Caco-2 (cell line): ENCODE data around the gene RSPH10B. TPM values are rescaled to one million over a fixed set of nuclear protein-coding genes. Genes with fewer than 3 reads are reported as not detected.
"Not testable (repeated sequence)": the region's sequence is repeated elsewhere in the genome, so short reads cannot be mapped to it uniquely, and the experiment has no call there.

ENCODE experiments used
- BruUV-seq: library from RNA; stranded (reverse); fragments of 400-500 nt; replicated peaks from 2 replicates; lab custom pipeline; 2021; lab: Mats Ljungman, UMichigan
- CTCF ChIA-PET: fragments of 300-600 bp; sonication (Branson Sonifier 250); formaldehyde crosslinking; loops from one replicate; lab custom pipeline; 2022; ENCODE audit warnings: antibody characterized with exemption; lab: Charles Lee
- POLR2A ChIA-PET: fragments of 300-600 bp; sonication (Branson Sonifier 250); formaldehyde crosslinking; loops from one replicate; lab custom pipeline; 2022; ENCODE audit warnings: antibody characterized with exemption; lab: Charles Lee
- DNase-seq, 2 experiments: peaks; one replicate each; pipeline versions ENCODE4 v3.0.0 to v3.0.0-alpha.2; 2020 to 2022
- H3K27me3 ChIP-seq: replicated peaks from 2 replicates; pipeline ENCODE4 v1.6.0; 2011; ENCODE audit warnings: low read length; ENCODE audit not compliant: control insufficient read depth, insufficient read depth
- H3K36me3 ChIP-seq: 2 replicates; pipeline ENCODE4 v1.5.1; 2011; ENCODE audit warnings: low read length; ENCODE audit not compliant: control insufficient read depth, insufficient read depth
- H3K4me1 ChIP-seq: fragments of 250-450 bp; sonication (Bioruptor Pico); 2 replicates; pipeline ENCODE4 v1.5.1; 2020; ENCODE audit warnings: mild to moderate bottlenecking
- H3K4me3 ChIP-seq: 2 replicates; pipeline ENCODE4 v1.5.1; 2011; ENCODE audit warnings: low read depth, mild to moderate bottlenecking, control low read depth, low read length
- H3K9me3 ChIP-seq: fragments of 250-450 bp; sonication (Bioruptor Pico); 2 replicates; pipeline ENCODE4 v1.5.1; 2020; ENCODE audit warnings: mild to moderate bottlenecking, moderate library complexity
- H3K27ac Mint-ChIP-seq: one replicate; pipeline ENCODE4 v1.8.0; 2022; ENCODE audit warnings: mixed read lengths; ENCODE audit not compliant: unreplicated experiment
- H3K27me3 Mint-ChIP-seq: one replicate; pipeline ENCODE4 v1.8.0; 2022; ENCODE audit warnings: mixed read lengths; ENCODE audit not compliant: insufficient read depth, unreplicated experiment
- H3K36me3 Mint-ChIP-seq: one replicate; pipeline ENCODE4 v1.8.0; 2022; ENCODE audit warnings: mild to moderate bottlenecking, mixed read lengths; ENCODE audit not compliant: insufficient read depth, unreplicated experiment
- H3K4me1 Mint-ChIP-seq: one replicate; pipeline ENCODE4 v1.8.0; 2022; ENCODE audit warnings: low read depth, mixed read lengths; ENCODE audit not compliant: unreplicated experiment
- H3K4me3 Mint-ChIP-seq: one replicate; pipeline ENCODE4 v1.8.0; 2022; ENCODE audit warnings: mild to moderate bottlenecking, moderate library complexity, mixed read lengths; ENCODE audit not compliant: unreplicated experiment
- H3K9me3 Mint-ChIP-seq: one replicate; pipeline ENCODE4 v1.8.0; 2022; ENCODE audit warnings: mixed read lengths; ENCODE audit not compliant: unreplicated experiment
- intact Hi-C: fragments of 100-400 bp; cut with micrococcal nuclease; formaldehyde crosslinking; loops from one replicate; pipeline ENCODE4 v1.10.0; 2022; ENCODE audit not compliant: unreplicated experiment
- total RNA-seq: library from RNA; stranded (reverse); gene quantifications from 2 replicates; pipeline ENCODE4 v1.2.3, GENCODE V29; 2022
- TF ChIP-seq, protein P1 (sequence below), 2 experiments: fragments of 200-600 bp in 1 of 2; IDR thresholded peaks; 1 replicate in 1 of 2; 2 replicates in 1 of 2; pipeline versions ENCODE4 v1.5.1 to v1.8.0; 2011 to 2022; ENCODE audit warnings: antibody characterized with exemption in 1 of 2, control low read depth in 1 of 2, inconsistent platforms in 1 of 2, low read depth in 1 of 2, low read length in 1 of 2, mild to moderate bottlenecking in 1 of 2, moderate library complexity in 1 of 2; ENCODE audit not compliant: insufficient read depth in 1 of 2, severe bottlenecking in 1 of 2, unreplicated experiment in 1 of 2

RSPH10B gene
- total RNA-seq, 1 experiment from 2014 or later, result not detected

DNA sequence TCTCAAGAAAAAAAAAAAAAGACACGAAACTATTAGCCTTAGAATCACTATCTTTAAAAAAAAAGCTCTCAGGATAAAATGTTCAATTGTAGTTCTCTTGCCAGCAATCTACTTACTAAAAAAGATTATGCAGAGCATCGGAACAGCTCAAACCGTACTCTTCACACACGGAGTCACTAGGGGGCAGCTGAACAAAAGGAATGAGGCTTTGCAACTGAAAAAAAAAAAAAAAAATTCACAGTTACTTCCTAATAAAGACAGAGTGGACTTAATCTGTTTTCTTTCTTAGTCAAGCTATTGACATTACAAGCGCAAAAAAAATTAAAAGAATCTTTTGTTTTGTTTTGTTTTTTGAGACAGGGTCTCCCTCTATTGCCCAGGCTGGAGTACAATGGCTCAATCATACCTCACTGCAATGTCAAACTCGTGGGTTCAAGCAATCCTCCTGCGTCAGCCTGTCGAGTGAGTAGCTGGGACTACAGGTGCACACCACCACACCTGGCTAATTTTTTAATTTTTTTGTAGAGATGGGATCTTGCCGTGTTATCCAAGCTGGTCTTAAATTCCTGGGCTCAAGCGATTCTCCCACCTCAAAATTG, 26.8 kb upstream of the RSPH10B start:
- H3K27me3 Mint-ChIP-seq, result no peaks in the 10 kb centered on the region
- H3K9me3 Mint-ChIP-seq, result no peaks in the 10 kb centered on the region
- Histone ChIP-seq H3K4me1 (peaks cover 15% of the 10 kb centered on the region), H3K9me3 (no peaks in the 10 kb centered on the region), H3K27me3 (no peaks in the 10 kb centered on the region), H3K36me3 (no peaks in the 10 kb centered on the region), H3K4me3 (no peak overlapping the region)
- intact Hi-C loops, result loop anchor here (1.0 to 10.0 kb wide), 2 partner anchors 109 to 143 kb away; no protein-coding TSS in a partner anchor
- ChIA-PET CTCF (interaction anchor here (0.6 to 1.5 kb wide), 17 partner anchors 10 to 661 kb away, joined by 3 to 25 read pairs (median 4); partner anchors contain the start of genes AIMP2 and PMS2), POLR2A (interaction anchor here (0.5 to 1.3 kb wide), 6 partner anchors 11 to 140 kb away, joined by 4 to 5 read pairs (median 5); partner anchors contain the start of gene PMS2)
- peaks cover 10% of the 10 kb centered on the region for H3K4me1 Mint-ChIP-seq
- no peak overlapping the region for H3K27ac Mint-ChIP-seq
- TF ChIP-seq, protein P1, sequence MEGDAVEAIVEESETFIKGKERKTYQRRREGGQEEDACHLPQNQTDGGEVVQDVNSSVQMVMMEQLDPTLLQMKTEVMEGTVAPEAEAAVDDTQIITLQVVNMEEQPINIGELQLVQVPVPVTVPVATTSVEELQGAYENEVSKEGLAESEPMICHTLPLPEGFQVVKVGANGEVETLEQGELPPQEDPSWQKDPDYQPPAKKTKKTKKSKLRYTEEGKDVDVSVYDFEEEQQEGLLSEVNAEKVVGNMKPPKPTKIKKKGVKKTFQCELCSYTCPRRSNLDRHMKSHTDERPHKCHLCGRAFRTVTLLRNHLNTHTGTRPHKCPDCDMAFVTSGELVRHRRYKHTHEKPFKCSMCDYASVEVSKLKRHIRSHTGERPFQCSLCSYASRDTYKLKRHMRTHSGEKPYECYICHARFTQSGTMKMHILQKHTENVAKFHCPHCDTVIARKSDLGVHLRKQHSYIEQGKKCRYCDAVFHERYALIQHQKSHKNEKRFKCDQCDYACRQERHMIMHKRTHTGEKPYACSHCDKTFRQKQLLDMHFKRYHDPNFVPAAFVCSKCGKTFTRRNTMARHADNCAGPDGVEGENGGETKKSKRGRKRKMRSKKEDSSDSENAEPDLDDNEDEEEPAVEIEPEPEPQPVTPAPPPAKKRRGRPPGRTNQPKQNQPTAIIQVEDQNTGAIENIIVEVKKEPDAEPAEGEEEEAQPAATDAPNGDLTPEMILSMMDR (IDR thresholded peaks at IDR 0.05; ENCODE audit: insufficient read depth in 1 of 2, low read depth in 1 of 2, low read length in 1 of 2, severe bottlenecking in 1 of 2, unreplicated experiment in 1 of 2), result peak; percentile 60 to 79
- peaks cover 75% of the 10 kb centered on the region for H3K36me3 Mint-ChIP-seq
- H3K4me3 Mint-ChIP-seq, result no peak overlapping the region
- no TSS peak for BruUV-seq
- DNase-seq, result peak; percentile 63 to 71

GRCh38 chr7:5987061-5987460, 16.6 kb upstream of the RSPH10B start:
- H3K4me1 ChIP-seq, POLR2A ChIA-PET, intact Hi-C loops, H3K36me3 ChIP-seq, H3K4me3 ChIP-seq, H3K27me3 ChIP-seq, H3K27ac Mint-ChIP-seq, H3K4me1 Mint-ChIP-seq, CTCF ChIA-PET, H3K4me3 Mint-ChIP-seq, H3K9me3 Mint-ChIP-seq, H3K27me3 Mint-ChIP-seq, DNase-seq, H3K9me3 ChIP-seq: not testable (repeated sequence)
- TSS peak; percentile 47 for BruUV-seq
- H3K36me3 Mint-ChIP-seq, result peaks cover 50% of the 10 kb centered on the region

GRCh38 chr7:5979680-5980314, 9.3 kb upstream of the RSPH10B start:
- H3K4me1 Mint-ChIP-seq, intact Hi-C loops, H3K4me3 ChIP-seq, H3K36me3 ChIP-seq, H3K4me3 Mint-ChIP-seq, BruUV-seq, H3K27me3 Mint-ChIP-seq, POLR2A ChIA-PET, H3K9me3 Mint-ChIP-seq, H3K9me3 ChIP-seq, H3K27me3 ChIP-seq, DNase-seq, CTCF ChIA-PET, H3K4me1 ChIP-seq: not testable (repeated sequence)
- Mint-ChIP-seq H3K36me3 (peaks cover 17% of the 10 kb centered on the region), H3K27ac (peak overlapping the region; percentile 50)

- CTCF ChIA-PET, H3K27me3 ChIP-seq, H3K4me1 ChIP-seq, DNase-seq, intact Hi-C loops, H3K27ac Mint-ChIP-seq, H3K27me3 Mint-ChIP-seq, H3K4me3 ChIP-seq, H3K36me3 ChIP-seq, BruUV-seq, H3K4me1 Mint-ChIP-seq, H3K36me3 Mint-ChIP-seq, H3K4me3 Mint-ChIP-seq, H3K9me3 ChIP-seq, H3K9me3 Mint-ChIP-seq, POLR2A ChIA-PET: not testable (repeated sequence)
Measured at GRCh38 chr7:5973580-5973979, 3.1 kb upstream of the RSPH10B start.

DNA sequence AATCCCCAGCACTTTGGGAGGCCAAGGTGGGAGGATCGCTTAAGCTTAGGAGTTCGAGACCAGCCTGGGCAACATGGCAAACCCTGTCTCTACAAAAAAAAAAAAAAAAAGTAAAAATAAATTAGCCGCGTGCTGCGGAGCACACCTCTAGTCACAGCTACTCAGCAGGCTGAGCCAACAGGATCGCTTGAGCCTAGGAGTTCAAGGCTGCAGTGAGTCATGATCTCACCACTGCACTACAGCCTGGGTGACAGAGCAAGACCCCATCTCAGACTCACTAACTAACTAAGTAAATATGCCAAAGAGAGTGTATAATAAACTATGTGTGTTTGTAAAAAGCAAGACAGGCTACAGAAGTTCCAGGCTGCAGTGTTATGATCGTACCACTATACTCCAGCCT, 6.7 kb downstream of the RSPH10B start:
- H3K36me3 ChIP-seq, H3K4me1 ChIP-seq, H3K27me3 ChIP-seq, H3K4me3 ChIP-seq, H3K36me3 Mint-ChIP-seq, H3K27ac Mint-ChIP-seq, H3K27me3 Mint-ChIP-seq, intact Hi-C loops, DNase-seq, BruUV-seq, H3K4me3 Mint-ChIP-seq, H3K9me3 ChIP-seq, POLR2A ChIA-PET, CTCF ChIA-PET, H3K4me1 Mint-ChIP-seq, H3K9me3 Mint-ChIP-seq: not testable (repeated sequence)

- H3K9me3 ChIP-seq, CTCF ChIA-PET, DNase-seq: not testable (repeated sequence)
Measured at GRCh38 chr7:5963205-5963604, 7.3 kb downstream of the RSPH10B start.

More at GRCh38 chr7:5963205-5963604, 7.3 kb downstream of the RSPH10B start:
- H3K4me1 Mint-ChIP-seq, intact Hi-C loops, H3K4me3 ChIP-seq, H3K27me3 ChIP-seq, H3K4me3 Mint-ChIP-seq, H3K36me3 ChIP-seq, H3K4me1 ChIP-seq, H3K27me3 Mint-ChIP-seq, BruUV-seq, H3K9me3 Mint-ChIP-seq, POLR2A ChIA-PET, H3K27ac Mint-ChIP-seq, H3K36me3 Mint-ChIP-seq: not testable (repeated sequence)
